HepG2 (cell line): ENCODE measurements around the gene CAMK1. TPM values are rescaled to one million over a fixed set of nuclear protein-coding genes. Genes with fewer than 3 reads are reported as not detected.

Experiments
- ATAC-seq: fragments of 200-7000 bp; cut with Tn5 transposase; 3 replicates; pipeline ENCODE4 v1.9.1; 2020; ENCODE audit warnings: mild to moderate bottlenecking, moderate library complexity
- BruUV-seq: library from RNA; stranded (reverse); fragments of 400-500 nt; replicated peaks from 2 replicates; lab custom pipeline; 2021; lab: Mats Ljungman, UMichigan
- CTCF ChIA-PET: fragments of 300-600 bp; formaldehyde crosslinking; extraction: SDS; loops from one replicate; lab custom pipeline; 2021; ENCODE audit warnings: low total read pairs, inconsistent platforms, low intra/inter-chr PET ratio; lab: Yijun Ruan, JAX
- POLR2A ChIA-PET: fragments of 350-600 bp; sonication (Branson Sonifier 250); formaldehyde crosslinking; loops from one replicate; lab custom pipeline; 2020; ENCODE audit warnings: antibody characterized with exemption, inconsistent platforms; lab: Yijun Ruan, JAX
- DNase-seq: peaks from one replicate; pipeline ENCODE4 v3.0.0-alpha.2; 2015; ENCODE audit warnings: low spot score
- FAIRE-seq: peaks from 3 replicates; lab custom pipeline; 2011; peaks lifted over from hg19 to GRCh38; lab: Jason Lieb, UNC
- H2AFZ ChIP-seq: one replicate; pipeline ENCODE4 v1.6.1; 2011; ENCODE audit warnings: low read length, inconsistent platforms
- H3K27ac ChIP-seq: fragments of 300-600 bp; 3 replicates; pipeline ENCODE4 v1.8.0; 2011; ENCODE audit warnings: mixed run types, mild to moderate bottlenecking, mixed read lengths, low read length, inconsistent platforms; ENCODE audit not compliant: insufficient read depth; ENCODE audit errors: extremely low read length
- H3K27me3 ChIP-seq, 2 experiments: fragments of 200-600 bp in 1 of 2; 2 replicates in 1 of 2; 3 replicates in 1 of 2; pipeline versions ENCODE4 v1.6.0 to v1.8.0; 2011; ENCODE audit warnings: low read length in 2 of 2, mild to moderate bottlenecking in 2 of 2, moderate library complexity in 2 of 2, inconsistent platforms in 1 of 2; ENCODE audit not compliant: insufficient read depth in 2 of 2, control insufficient read depth in 1 of 2
- H3K36me3 ChIP-seq, 2 experiments: fragments of 200-600 bp in 1 of 2; replicated peaks in 1 of 2; 2 replicates in 1 of 2; 3 replicates in 1 of 2; pipeline versions ENCODE4 v1.5.1 to v1.8.0; 2011; ENCODE audit warnings: low read length in 2 of 2, inconsistent platforms in 1 of 2; ENCODE audit not compliant: insufficient read depth in 2 of 2, control insufficient read depth in 1 of 2
- H3K4me1 ChIP-seq: 2 replicates; pipeline ENCODE4 v1.5.1; 2012; ENCODE audit warnings: low read length, inconsistent platforms; ENCODE audit not compliant: insufficient read depth
- H3K4me2 ChIP-seq: 2 replicates; pipeline ENCODE4 v1.6.0; 2011; ENCODE audit warnings: low read depth, low read length, inconsistent platforms
- H3K4me3 ChIP-seq, 3 experiments: fragments of 200-600 bp in 1 of 3; sonication (generic), shearing (Covaris generic) in 1 of 3; replicated peaks in 1 of 3; 2 replicates each; pipeline ENCODE4 v1.5.1; 2011 to 2016; ENCODE audit warnings: low read length in 3 of 3, inconsistent platforms in 2 of 3, low read depth in 2 of 3, mild to moderate bottlenecking in 2 of 3, control low read depth in 1 of 3, mixed read lengths in 1 of 3; ENCODE audit not compliant: insufficient read depth in 1 of 3
- H3K79me2 ChIP-seq: one replicate; pipeline ENCODE4 v1.6.1; 2011; ENCODE audit warnings: low read length, inconsistent platforms; ENCODE audit not compliant: insufficient read depth
- H3K9ac ChIP-seq: 2 replicates; pipeline ENCODE4 v1.6.0; 2011; ENCODE audit warnings: mild to moderate bottlenecking, low read depth, low read length, inconsistent platforms; ENCODE audit not compliant: insufficient read depth
- H3K9me3 ChIP-seq: 2 replicates; pipeline ENCODE4 v1.5.1; 2012; ENCODE audit warnings: mild to moderate bottlenecking, low read length
- H4K20me1 ChIP-seq: 2 replicates; pipeline ENCODE4 v1.6.0; 2011; ENCODE audit warnings: inconsistent platforms, mild to moderate bottlenecking, low read length, moderate library complexity; ENCODE audit not compliant: insufficient read depth
- ATM ChIP-seq: fragments of 450-650 bp; IDR thresholded peaks from 2 replicates; pipeline ENCODE4 v1.7.1; 2017; ENCODE audit warnings: mild to moderate bottlenecking, borderline replicate concordance
- CBX5 ChIP-seq: sonication (generic); formaldehyde crosslinking; IDR thresholded peaks from 2 replicates; pipeline ENCODE4 v1.4.0; 2020; ENCODE audit warnings: missing genetic modification reagents, borderline replicate concordance
- KAT8 ChIP-seq: IDR thresholded peaks from 2 replicates; pipeline ENCODE4 v1.6.1; 2016; ENCODE audit warnings: missing genetic modification reagents, missing compliant biosample characterization
- MAZ ChIP-seq, 2 experiments: sonication (generic) in 1 of 2; formaldehyde crosslinking in 1 of 2; IDR thresholded peaks; 2 replicates each; pipeline versions ENCODE4 v1.5.0 to v1.6.1; 2012 to 2020; ENCODE audit warnings: low read depth in 2 of 2, mild to moderate bottlenecking in 2 of 2, borderline replicate concordance in 1 of 2, improper control_type of control experiment in 1 of 2, low read length in 1 of 2, missing genetic modification reagents in 1 of 2, moderate library complexity in 1 of 2
- NCOA1 ChIP-seq: sonication (generic); formaldehyde crosslinking; IDR thresholded peaks from 2 replicates; pipeline ENCODE4 v1.9.0; 2021; ENCODE audit warnings: missing genetic modification reagents
- SAFB2 ChIP-seq: sonication (generic); formaldehyde crosslinking; IDR thresholded peaks from 2 replicates; pipeline ENCODE4 v1.5.1; 2020; ENCODE audit warnings: missing genetic modification reagents, low read depth, mild to moderate bottlenecking, borderline replicate concordance
- SCMH1 ChIP-seq: sonication (generic); formaldehyde crosslinking; IDR thresholded peaks from 2 replicates; pipeline ENCODE4 v1.9.0; 2021; ENCODE audit warnings: missing genetic modification reagents, mild to moderate bottlenecking, borderline replicate concordance
- THAP9 ChIP-seq: sonication (generic); formaldehyde crosslinking; IDR thresholded peaks from 2 replicates; pipeline ENCODE4; 2020; ENCODE audit warnings: missing genetic modification reagents, mild to moderate bottlenecking, borderline replicate concordance
- ZNF317 ChIP-seq: sonication (generic); formaldehyde crosslinking; IDR thresholded peaks from 2 replicates; pipeline ENCODE4 v1.5.0; 2020; ENCODE audit warnings: mild to moderate bottlenecking, missing genetic modification reagents
- ZNF607 ChIP-seq: sonication (generic); formaldehyde crosslinking; IDR thresholded peaks from 2 replicates; pipeline ENCODE4 v1.5.1; 2020; ENCODE audit warnings: missing genetic modification reagents, mild to moderate bottlenecking, borderline replicate concordance
- WGBS: methylation state at CpG from one replicate; pipeline ENCODE4 v1.1.6; 2017; ENCODE audit warnings: low lambda C conversion rate; 5-methylcytosine and 5-hydroxymethylcytosine counted together
- in situ Hi-C: cut with HindIII; loops from 2 replicates; pipeline ENCODE4 v1.10.0; 2017; ENCODE audit warnings: low pct_unique_long_range_greater_than_20kb; ENCODE audit not compliant: extremely low pct_ligation_motif_present
- intact Hi-C: fragments of 100-400 bp; cut with micrococcal nuclease; formaldehyde crosslinking; loops from one replicate; pipeline ENCODE4 v1.10.0; 2022; ENCODE audit not compliant: unreplicated experiment
- polyA plus RNA-seq, 8 experiments: library from polyadenylated mRNA; depleted of rRNA in 3 of 8; stranded (reverse) in 7 of 8; unstranded in 1 of 8; fragments of >200 nt; fragmentation: Illumina TruSeq in 4 of 8; extraction: Trizol in 4 of 8; gene quantifications; 2 replicates each; pipeline versions ENCODE4 v1.2.1 to v1.2.3, GENCODE V29; 2011 to 2016; ENCODE audit warnings: low read depth in 4 of 8, missing spikeins in 1 of 8, mixed read lengths in 1 of 8; ENCODE audit not compliant: insufficient read depth in 1 of 8
- total RNA-seq, 5 experiments: library from RNA; depleted of rRNA; stranded (reverse); fragments of >200 nt; fragmentation: Illumina TruSeq; extraction: Trizol; gene quantifications; 2 replicates each; pipeline ENCODE4 v1.2.3, GENCODE V29; 2016; ENCODE audit warnings: low read depth in 1 of 5
- TF ChIP-seq, protein P1 (sequence below): sonication (generic); formaldehyde crosslinking; IDR thresholded peaks from 2 replicates; pipeline ENCODE4 v1.5.1; 2020; ENCODE audit warnings: mild to moderate bottlenecking, missing genetic modification reagents, borderline replicate concordance
- TF ChIP-seq, protein P2 (sequence below): sonication (generic); formaldehyde crosslinking; IDR thresholded peaks from 2 replicates; pipeline ENCODE4 v1.5.0; 2020; ENCODE audit warnings: missing genetic modification reagents, mild to moderate bottlenecking, borderline replicate concordance
- TF ChIP-seq, protein P3 (sequence below): IDR thresholded peaks from 2 replicates; pipeline ENCODE4 v1.6.1; 2016; ENCODE audit warnings: low read depth, control low read depth

The CAMK1 gene
- total and polyA plus RNA-seq, 2 of the 13 experiments (the other 11 are each of a cell fraction or from before 2014, with no cell fraction given): 26.4 to 53.3 TPM

- CTCF ChIA-PET: no interaction called here
- H3K27ac ChIP-seq: no peak overlapping the region
- POLR2A ChIA-PET: interaction anchor here (1.3 kb wide), 2 partner anchors 76 to 148 kb away, joined by 3 to 4 read pairs; partner anchors contain the start of gene ARPC4
- H3K27me3 ChIP-seq: peaks cover 3 to 30% of the 10 kb centered on the region in 2 experiments; a peak in 4 of 5 replicates
- no peak for ATAC-seq
- no TSS peak for BruUV-seq
- no peak overlapping the region for H3K4me3 ChIP-seq
- no peak overlapping the region for H3K9ac ChIP-seq
- intact Hi-C loops: no loop called here
- H2AFZ ChIP-seq: no peak overlapping the region
- H3K36me3 ChIP-seq: no peaks in the 10 kb centered on the region
- H3K79me2 ChIP-seq: no peaks in the 10 kb centered on the region
- H3K4me1 ChIP-seq: peaks cover 12% of the 10 kb centered on the region
- in situ Hi-C loops: no loop called here
- DNase-seq: no peak
- WGBS: 2% methylated on average over 5 of the region's 5 CpGs
- no peak overlapping the region for H3K4me2 ChIP-seq
- FAIRE-seq: no peak
- H4K20me1 ChIP-seq: no peaks in the 10 kb centered on the region
- H3K9me3 ChIP-seq: no peaks in the 10 kb centered on the region
- no peak for TF ChIP-seq SAFB2 (CRISPR knock-in tag)
- TF ChIP-seq, protein P1, sequence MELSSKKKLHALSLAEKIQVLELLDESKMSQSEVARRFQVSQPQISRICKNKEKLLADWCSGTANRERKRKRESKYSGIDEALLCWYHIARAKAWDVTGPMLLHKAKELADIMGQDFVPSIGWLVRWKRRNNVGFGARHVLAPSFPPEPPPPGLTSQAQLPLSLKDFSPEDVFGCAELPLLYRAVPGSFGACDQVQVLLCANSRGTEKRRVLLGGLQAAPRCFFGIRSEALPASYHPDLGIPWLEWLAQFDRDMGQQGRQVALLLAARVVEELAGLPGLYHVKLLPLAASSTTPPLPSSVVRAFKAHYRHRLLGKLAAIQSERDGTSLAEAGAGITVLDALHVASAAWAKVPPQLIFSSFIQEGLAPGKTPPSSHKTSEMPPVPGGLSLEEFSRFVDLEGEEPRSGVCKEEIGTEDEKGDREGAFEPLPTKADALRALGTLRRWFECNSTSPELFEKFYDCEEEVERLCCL (CRISPR knock-in tag): no peak
- TF ChIP-seq KAT8 (CRISPR knock-in tag): no peak
- no peak for TF ChIP-seq NCOA1 (CRISPR knock-in tag)
- no peak for TF ChIP-seq THAP9
- TF ChIP-seq MAZ (IDR thresholded peaks at IDR 0.05; ENCODE audit: borderline replicate concordance, low read depth, low read length): no peak
- TF ChIP-seq MAZ (CRISPR knock-in tag; IDR thresholded peaks at IDR 0.05; ENCODE audit: low read depth): no peak
- TF ChIP-seq, protein P2, sequence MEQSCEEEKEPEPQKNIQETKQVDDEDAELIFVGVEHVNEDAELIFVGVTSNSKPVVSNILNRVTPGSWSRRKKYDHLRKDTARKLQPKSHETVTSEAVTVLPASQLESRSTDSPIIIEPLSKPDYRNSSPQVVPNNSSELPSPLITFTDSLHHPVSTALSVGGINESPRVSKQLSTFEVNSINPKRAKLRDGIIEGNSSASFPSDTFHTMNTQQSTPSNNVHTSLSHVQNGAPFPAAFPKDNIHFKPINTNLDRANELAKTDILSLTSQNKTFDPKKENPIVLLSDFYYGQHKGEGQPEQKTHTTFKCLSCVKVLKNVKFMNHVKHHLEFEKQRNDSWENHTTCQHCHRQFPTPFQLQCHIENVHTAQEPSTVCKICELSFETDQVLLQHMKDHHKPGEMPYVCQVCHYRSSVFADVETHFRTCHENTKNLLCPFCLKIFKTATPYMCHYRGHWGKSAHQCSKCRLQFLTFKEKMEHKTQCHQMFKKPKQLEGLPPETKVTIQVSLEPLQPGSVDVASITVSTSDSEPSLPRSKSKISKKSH (CRISPR knock-in tag): no peak
- no peak for TF ChIP-seq CBX5 (CRISPR knock-in tag)
- TF ChIP-seq ZNF607 (CRISPR knock-in tag): no peak
- TF ChIP-seq SCMH1 (CRISPR knock-in tag): no peak
- TF ChIP-seq ZNF317 (CRISPR knock-in tag): no peak
- TF ChIP-seq, protein P3, sequence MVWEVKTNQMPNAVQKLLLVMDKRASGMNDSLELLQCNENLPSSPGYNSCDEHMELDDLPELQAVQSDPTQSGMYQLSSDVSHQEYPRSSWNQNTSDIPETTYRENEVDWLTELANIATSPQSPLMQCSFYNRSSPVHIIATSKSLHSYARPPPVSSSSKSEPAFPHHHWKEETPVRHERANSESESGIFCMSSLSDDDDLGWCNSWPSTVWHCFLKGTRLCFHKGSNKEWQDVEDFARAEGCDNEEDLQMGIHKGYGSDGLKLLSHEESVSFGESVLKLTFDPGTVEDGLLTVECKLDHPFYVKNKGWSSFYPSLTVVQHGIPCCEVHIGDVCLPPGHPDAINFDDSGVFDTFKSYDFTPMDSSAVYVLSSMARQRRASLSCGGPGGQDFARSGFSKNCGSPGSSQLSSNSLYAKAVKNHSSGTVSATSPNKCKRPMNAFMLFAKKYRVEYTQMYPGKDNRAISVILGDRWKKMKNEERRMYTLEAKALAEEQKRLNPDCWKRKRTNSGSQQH: no peak
- TF ChIP-seq ATM: no peak
These were observed 52.8 kb downstream of the CAMK1 start for GRCh38 chr3:9716801-9717555.
